ENCODE measurements around the gene FBXO11. TPM values are rescaled to one million over a fixed set of nuclear protein-coding genes. Genes with fewer than 3 reads are reported as not detected.
A peak's percentile ranks its signal among the peaks of the same experiment; 100 is the strongest.
"Not testable (repeated sequence)": the region's sequence is repeated elsewhere in the genome, so short reads cannot be mapped to it uniquely, and the experiment has no call there.

Gene FBXO11
- total and polyA plus RNA-seq, 4 donors, result 9.2 to 46.8 (median 19.7) TPM

- Histone ChIP-seq H3K27ac (ENCODE audit: low read depth in 1 of 2, low read length in 2 of 2) (peak overlapping the region; percentile 95 to 98), H3K36me3 (ENCODE audit: control insufficient read depth in 4 of 4, insufficient read depth in 3 of 4, low read depth in 1 of 4, low read length in 3 of 4) (no peaks in the 10 kb centered on the region), H3K4me1 (ENCODE audit: control insufficient read depth in 4 of 4, insufficient read depth in 4 of 4, low read length in 3 of 4) (peaks cover 0 to 15% (median 3%) of the 10 kb centered on the region in 4 donors), H3K27me3 (ENCODE audit: control insufficient read depth in 4 of 4, insufficient read depth in 4 of 4, low read length in 3 of 4) (no peaks in the 10 kb centered on the region), H3K9ac (ENCODE audit: low read depth in 1 of 2, low read length in 2 of 2) (peak overlapping the region in 1 of 2 donors; percentile 19), H3K4me3 (ENCODE audit: low read depth in 1 of 3, low read length in 3 of 3) (peak overlapping the region; percentile 76 to 100 (median 88)), H3K9me3 (ENCODE audit: control insufficient read depth in 4 of 4, low read length in 3 of 4) (no peaks in the 10 kb centered on the region)
- TF ChIP-seq SP1 (IDR thresholded peaks at IDR 0.05), result no peak
- WGBS, result under 1% methylated on average over 105 of the region's 105 CpGs
- peak; percentile 75 for DNase-seq (ENCODE audit: low spot score)
These were observed 727 bp downstream of the FBXO11 start for GRCh38 chr2:47905386-47906156.

- 2% methylated on average over 10 of the region's 10 CpGs for WGBS
- peak overlapping the region; percentile 73 to 100 (median 88) for H3K4me3 ChIP-seq (ENCODE audit: low read depth in 1 of 3, low read length in 3 of 3)
- H3K27me3 ChIP-seq (ENCODE audit: control insufficient read depth in 4 of 4, insufficient read depth in 4 of 4, low read length in 3 of 4), result no peaks in the 10 kb centered on the region
- peaks cover 2 to 15% (median 5%) of the 10 kb centered on the region in 4 donors for H3K4me1 ChIP-seq (ENCODE audit: control insufficient read depth in 4 of 4, insufficient read depth in 4 of 4, low read length in 3 of 4)
- H3K9me3 ChIP-seq (ENCODE audit: control insufficient read depth in 4 of 4, low read length in 3 of 4), result no peaks in the 10 kb centered on the region
- peak overlapping the region; percentile 95 to 98 for H3K27ac ChIP-seq (ENCODE audit: low read depth in 1 of 2, low read length in 2 of 2)
- TF ChIP-seq, protein P1, sequence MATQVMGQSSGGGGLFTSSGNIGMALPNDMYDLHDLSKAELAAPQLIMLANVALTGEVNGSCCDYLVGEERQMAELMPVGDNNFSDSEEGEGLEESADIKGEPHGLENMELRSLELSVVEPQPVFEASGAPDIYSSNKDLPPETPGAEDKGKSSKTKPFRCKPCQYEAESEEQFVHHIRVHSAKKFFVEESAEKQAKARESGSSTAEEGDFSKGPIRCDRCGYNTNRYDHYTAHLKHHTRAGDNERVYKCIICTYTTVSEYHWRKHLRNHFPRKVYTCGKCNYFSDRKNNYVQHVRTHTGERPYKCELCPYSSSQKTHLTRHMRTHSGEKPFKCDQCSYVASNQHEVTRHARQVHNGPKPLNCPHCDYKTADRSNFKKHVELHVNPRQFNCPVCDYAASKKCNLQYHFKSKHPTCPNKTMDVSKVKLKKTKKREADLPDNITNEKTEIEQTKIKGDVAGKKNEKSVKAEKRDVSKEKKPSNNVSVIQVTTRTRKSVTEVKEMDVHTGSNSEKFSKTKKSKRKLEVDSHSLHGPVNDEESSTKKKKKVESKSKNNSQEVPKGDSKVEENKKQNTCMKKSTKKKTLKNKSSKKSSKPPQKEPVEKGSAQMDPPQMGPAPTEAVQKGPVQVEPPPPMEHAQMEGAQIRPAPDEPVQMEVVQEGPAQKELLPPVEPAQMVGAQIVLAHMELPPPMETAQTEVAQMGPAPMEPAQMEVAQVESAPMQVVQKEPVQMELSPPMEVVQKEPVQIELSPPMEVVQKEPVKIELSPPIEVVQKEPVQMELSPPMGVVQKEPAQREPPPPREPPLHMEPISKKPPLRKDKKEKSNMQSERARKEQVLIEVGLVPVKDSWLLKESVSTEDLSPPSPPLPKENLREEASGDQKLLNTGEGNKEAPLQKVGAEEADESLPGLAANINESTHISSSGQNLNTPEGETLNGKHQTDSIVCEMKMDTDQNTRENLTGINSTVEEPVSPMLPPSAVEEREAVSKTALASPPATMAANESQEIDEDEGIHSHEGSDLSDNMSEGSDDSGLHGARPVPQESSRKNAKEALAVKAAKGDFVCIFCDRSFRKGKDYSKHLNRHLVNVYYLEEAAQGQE (IDR thresholded peaks at IDR 0.05), result peak; percentile 33
- TF ChIP-seq, protein P2, sequence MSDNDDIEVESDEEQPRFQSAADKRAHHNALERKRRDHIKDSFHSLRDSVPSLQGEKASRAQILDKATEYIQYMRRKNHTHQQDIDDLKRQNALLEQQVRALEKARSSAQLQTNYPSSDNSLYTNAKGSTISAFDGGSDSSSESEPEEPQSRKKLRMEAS (IDR thresholded peaks at IDR 0.05), result no peak
- TF ChIP-seq YY1 (IDR thresholded peaks at IDR 0.05) (peak; percentile 75), NR2F2 (IDR thresholded peaks at IDR 0.05) (no peak)
- no peak for DNase-seq (ENCODE audit: low spot score)
- H3K9ac ChIP-seq (ENCODE audit: low read depth in 1 of 2, low read length in 2 of 2), result peak overlapping the region; percentile 89 to 98
- H3K36me3 ChIP-seq (ENCODE audit: control insufficient read depth in 4 of 4, insufficient read depth in 3 of 4, low read depth in 1 of 4, low read length in 3 of 4), result no peaks in the 10 kb centered on the region
These were observed 2.4 kb downstream of the FBXO11 start for GRCh38 chr2:47903781-47904490.

DNA sequence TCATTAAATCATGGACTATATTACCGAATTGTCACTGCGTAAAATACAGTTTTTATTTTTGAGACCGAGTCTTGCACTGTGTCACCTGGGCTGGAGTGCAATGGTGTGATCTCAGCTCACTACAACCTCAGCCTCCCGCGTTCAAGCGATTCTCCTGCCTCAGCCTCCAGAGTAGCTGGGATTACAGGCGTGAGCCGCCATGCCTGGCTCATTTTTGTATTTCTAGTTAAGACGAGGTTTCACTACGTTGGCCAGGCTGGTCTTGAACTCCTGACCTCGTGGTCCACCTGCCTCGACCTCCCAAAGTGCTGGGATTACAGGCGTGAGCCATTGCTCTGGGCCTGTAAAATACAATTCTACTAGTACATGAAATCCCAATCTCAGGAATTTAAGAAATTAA is 4.4 kb downstream of the FBXO11 start:
- H3K4me3 ChIP-seq (ENCODE audit: low read depth in 1 of 3, low read length in 3 of 3); H3K36me3 ChIP-seq (ENCODE audit: control insufficient read depth in 4 of 4, insufficient read depth in 3 of 4, low read depth in 1 of 4, low read length in 3 of 4); H3K9me3 ChIP-seq (ENCODE audit: control insufficient read depth in 4 of 4, low read length in 3 of 4); H3K27ac ChIP-seq (ENCODE audit: low read depth in 1 of 2, low read length in 2 of 2); H3K9ac ChIP-seq (ENCODE audit: low read depth in 1 of 2, low read length in 2 of 2); H3K27me3 ChIP-seq (ENCODE audit: control insufficient read depth in 4 of 4, insufficient read depth in 4 of 4, low read length in 3 of 4); DNase-seq (ENCODE audit: low spot score): not testable (repeated sequence)
- H3K4me1 ChIP-seq (ENCODE audit: control insufficient read depth in 4 of 4, insufficient read depth in 4 of 4, low read length in 3 of 4), result peaks cover 3 to 11% (median 3%) of the 10 kb centered on the region in 4 donors
- 95% methylated on average over 13 of the region's 13 CpGs for WGBS

DNA sequence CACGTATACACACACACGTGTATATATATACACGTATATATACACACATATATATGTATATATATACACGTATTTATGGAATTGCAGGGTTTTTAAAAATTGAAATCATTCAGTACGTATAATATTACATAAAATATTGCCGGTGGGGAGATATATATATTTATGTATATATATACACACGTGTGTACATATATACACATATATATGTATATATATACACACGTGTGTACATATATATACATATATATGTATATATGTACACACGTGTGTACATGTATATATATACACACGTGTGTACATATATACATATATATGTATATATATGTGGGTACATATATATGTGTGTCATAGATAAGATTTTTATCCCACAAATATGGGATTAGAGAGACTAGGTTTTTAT is 5.4 kb downstream of the FBXO11 start:
- WGBS, result 88% methylated on average over 10 of the region's 10 CpGs
- Histone ChIP-seq H3K27ac (ENCODE audit: low read depth in 1 of 2, low read length in 2 of 2) (no peak overlapping the region), H3K27me3 (ENCODE audit: control insufficient read depth in 4 of 4, insufficient read depth in 4 of 4, low read length in 3 of 4) (no peaks in the 10 kb centered on the region), H3K36me3 (ENCODE audit: control insufficient read depth in 4 of 4, insufficient read depth in 3 of 4, low read depth in 1 of 4, low read length in 3 of 4) (peaks cover 0 to 2% (median 0%) of the 10 kb centered on the region in 4 donors), H3K9me3 (ENCODE audit: control insufficient read depth in 4 of 4, low read length in 3 of 4) (no peaks in the 10 kb centered on the region), H3K9ac (ENCODE audit: low read depth in 1 of 2, low read length in 2 of 2) (no peak overlapping the region), H3K4me3 (ENCODE audit: low read depth in 1 of 3, low read length in 3 of 3) (no peak overlapping the region), H3K4me1 (ENCODE audit: control insufficient read depth in 4 of 4, insufficient read depth in 4 of 4, low read length in 3 of 4) (peaks cover 3 to 11% (median 5%) of the 10 kb centered on the region in 4 donors)
- TF ChIP-seq JUND (IDR thresholded peaks at IDR 0.05), result no peak
- no peak for DNase-seq (ENCODE audit: low spot score)

All from liver (tissue), 9 donors.